NCI-H128 (cell line): ENCODE results near the gene IL12B.
"Not testable (repeated sequence)": the region's sequence is repeated elsewhere in the genome, so short reads cannot be mapped to it uniquely, and the experiment has no call there.

Source experiments
- DNase-seq: peaks from one replicate; lab custom pipeline; 2025; ENCODE audit not compliant: unreplicated experiment; lab: John Stamatoyannopoulos, UW

IL12B gene

DNA sequence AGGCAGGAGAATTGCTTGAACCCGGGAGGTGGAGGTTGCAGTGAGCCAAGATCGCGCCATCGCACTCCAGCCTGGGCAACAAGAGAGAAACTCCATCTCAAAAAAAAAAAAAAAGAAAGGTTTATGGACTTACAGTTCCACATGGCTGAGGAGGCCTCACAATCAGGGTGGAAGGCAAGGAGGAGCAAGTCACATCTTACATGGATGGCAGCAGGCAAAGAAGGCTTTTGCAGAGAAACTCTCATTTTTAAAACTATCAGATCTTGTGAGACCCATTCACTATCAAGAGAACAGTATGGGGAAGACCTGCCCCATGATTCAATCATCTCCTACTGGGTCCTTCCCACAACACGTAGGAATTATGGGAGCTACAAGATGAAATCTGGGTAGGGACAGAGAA, 33.0 kb downstream of the IL12B start:
- not testable (repeated sequence) for DNase-seq

GRCh38 chr5:159294921-159295320, 35.4 kb downstream of the IL12B start:
- DNase-seq, result no peak

DNA sequence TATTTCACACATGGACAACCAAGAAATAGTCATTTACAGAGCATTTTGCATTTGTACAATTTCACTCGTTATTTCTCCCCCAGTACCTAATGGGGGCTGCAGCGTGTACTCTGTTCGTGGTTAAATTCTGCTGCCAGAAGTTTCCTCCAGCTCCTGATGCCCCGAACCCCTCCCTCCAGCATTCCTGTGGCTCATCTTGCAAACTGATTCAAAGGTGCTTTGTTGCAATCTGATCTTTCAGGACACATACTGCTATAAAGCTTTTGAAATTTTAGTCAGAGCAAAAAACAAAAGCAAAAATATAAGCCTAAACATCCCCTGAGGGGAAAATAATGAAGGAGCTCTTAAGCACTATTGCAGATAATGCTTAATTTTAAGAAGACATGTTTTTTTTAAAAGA, 39.5 kb downstream of the IL12B start:
- DNase-seq, result no peak

- DNase-seq, result no peak
Observed at GRCh38 chr5:159286420-159287035, 43.8 kb downstream of the IL12B start.

- no peak for DNase-seq
Observed at GRCh38 chr5:159274676-159275075, 55.6 kb downstream of the IL12B start.

DNA sequence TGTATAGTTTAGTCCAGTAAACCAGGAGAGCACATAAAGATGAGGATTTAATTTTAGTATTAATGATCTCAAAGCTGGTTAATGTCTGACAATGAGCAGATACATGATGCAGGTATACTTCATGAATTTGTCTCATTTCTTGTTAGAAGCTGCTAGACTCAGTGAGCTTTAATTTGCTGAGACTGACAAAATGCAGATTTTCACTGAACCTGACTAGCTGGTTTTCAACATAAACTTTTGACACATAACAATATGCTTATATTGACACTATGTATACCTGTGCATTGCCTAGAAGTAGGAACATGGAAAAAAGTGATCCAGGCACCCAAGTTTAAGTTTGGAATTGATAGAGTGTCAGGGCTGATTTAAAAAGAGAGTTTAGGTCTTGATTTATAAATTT, 56.4 kb downstream of the IL12B start:
- DNase-seq, result no peak

GRCh38 chr5:159269723-159270122, 60.6 kb downstream of the IL12B start:
- DNase-seq, result no peak

DNA sequence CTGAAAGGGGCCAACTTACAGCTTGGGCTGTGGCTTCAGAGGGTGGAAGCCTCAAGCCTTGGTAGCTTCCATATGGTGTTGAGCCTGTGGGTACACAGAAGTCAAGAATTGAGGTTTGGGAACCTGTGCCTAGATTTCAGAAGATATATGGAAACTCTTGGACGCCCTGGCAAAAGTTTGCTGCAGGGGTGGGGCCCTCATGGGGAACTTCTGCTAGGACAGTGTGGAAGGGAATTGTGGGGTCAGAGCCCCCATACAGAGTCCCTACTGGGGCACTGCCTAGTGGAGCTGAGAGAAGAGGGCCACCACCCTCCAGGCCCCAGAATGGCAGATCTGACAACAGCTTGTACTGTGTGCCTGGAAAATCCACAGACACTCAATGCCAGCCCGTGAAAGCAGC, 63.5 kb downstream of the IL12B start:
- not testable (repeated sequence) for DNase-seq
